CD4-positive, alpha-beta T cell treated with Interleukin-12 subunit alpha and Interleukin-12 subunit beta, for 1 hour (primary cell): Measurements from ENCODE around the gene KIAA0930.

Experiments used
- DNase-seq: peaks from one replicate; pipeline ENCODE4 v3.0.0-alpha.2; 2020

Gene KIAA0930

DNA sequence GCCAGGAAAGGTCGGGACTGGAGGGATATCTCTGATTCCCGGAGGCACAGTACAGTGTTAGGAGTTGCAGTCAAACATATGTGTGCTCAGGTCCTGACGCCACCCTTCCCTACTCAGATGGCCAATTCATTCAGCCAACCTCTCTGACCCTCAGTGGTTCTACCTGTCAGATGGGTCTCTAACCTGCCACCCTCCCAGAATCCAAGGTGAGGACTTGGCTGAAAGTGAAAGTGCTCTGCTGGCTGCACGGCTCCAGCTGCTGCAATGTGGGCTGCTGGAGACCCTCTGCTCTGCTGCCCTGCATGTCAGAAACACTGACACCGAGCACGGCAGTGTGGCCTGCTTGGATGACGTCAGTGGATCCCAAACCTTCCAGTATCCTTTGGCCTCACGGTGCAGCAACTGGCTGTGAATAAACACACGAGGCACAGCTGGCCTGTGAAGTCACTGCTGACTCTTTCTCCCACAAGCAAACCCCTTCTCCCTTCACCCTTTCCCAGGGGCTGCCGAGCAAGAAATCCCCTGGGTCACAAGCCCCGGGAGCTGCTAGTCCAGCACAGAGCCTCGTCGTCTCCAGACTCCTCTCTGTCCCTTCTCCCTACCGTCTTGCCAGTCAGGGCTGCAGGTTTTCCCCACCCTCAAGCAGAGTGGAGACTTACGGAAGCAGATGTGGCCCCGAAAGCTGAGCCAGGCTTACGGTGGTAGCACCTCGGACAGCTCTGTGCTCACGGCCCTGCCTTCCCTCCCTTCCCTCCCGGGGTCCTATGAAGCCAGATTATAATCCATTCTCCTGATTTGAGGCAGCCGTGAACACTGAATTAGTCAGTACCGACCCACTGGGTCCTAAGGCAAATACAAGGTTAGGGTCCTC lies 24.3 kb downstream of the KIAA0930 start:
- no peak for DNase-seq

DNA sequence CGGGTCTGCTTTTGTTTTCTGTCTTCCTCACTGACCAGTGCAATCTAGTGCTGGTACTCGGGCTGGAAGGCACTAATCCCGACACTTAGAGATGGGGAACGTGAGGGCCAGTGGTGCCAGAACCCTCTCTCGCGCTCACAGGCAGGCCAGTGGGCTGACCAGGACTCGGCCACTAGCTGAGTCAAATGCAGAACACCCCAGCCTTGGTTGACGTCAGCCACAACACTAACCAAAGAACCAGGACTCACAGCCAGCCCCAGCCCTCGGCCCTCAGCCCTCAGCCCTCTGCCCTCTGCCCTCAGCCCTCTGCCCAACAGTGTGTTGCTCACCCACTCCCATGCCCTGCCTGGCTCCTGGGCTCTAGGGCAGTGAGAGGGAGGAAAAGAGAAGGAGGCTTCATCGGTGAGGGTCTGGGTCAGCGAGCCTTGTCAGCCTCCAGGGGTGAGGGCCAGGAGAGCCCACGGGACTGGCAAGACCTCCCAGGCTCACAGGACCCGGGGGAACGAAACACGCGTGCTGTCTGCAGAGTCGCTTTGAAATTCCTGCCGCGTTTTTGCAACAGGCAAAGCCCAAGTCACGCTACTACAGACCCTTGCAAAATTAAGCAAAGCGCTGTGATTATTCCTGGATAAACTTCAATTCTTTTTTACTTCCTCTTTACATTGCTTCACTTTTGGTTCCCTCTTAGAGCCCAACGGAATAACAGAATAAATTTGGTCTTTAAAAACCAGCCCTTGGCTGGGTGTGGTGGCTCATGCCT lies 27.5 kb downstream of the KIAA0930 start:
- no peak for DNase-seq

DNA sequence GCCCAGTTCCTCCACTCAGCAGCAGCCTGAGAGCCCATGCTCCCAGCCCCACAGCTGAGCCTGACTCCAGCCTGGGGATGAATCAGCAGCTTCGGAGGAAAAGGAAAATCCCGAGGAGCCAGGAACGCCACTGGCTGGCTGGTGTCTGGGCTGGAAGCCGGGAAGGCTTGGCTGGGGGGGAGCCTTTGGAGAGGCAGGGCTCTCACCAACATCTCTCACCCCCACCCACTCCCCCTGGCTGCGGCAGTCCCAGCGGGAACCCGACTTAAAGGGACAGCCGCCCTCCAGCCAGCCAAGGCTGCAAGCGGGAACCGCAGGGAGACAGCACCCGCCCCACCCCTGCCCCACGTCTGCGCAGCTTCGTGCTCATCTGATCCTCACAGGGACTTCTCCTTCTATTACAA lies 28.4 kb downstream of the KIAA0930 start:
- no peak for DNase-seq

DNA sequence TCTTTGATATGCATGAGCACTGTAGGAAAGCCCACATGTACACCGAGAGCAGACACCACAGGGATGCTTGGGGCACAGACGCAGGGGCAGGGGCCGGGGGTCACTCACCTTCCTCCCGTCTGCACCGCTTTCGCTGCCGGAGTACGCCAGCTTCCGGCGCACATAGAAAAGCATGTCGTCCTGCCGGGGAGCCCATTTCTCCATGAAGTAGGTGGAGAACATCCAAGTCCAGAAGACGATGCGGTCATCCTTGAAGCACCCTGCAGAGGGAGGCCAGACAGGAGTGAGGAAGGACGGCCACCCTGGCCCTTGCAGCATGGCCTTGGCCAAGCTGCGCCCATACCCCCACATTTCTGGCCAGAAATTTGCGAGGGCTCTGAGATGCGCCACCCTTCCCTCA lies 28.8 kb downstream of the KIAA0930 start:
- no peak for DNase-seq

DNA sequence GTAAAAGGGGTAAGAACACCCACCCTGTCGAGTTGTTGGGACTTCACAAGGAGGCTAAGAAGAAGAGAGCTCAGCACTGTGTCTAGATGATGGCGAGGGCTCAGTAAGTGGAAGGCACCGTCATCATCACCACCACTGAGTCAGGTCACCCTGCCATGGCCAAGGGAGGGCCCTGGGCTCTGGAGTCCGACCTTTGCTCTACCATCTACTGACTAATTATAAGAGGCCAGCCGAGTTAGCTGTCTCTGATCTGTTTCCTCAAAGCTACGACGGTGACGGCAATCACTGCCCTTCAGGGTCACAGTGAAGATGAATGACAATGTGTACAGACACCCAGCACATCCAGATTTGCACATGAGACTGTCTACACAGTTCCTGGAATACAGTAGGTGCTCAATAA lies 29.3 kb downstream of the KIAA0930 start:
- DNase-seq = no peak

DNA sequence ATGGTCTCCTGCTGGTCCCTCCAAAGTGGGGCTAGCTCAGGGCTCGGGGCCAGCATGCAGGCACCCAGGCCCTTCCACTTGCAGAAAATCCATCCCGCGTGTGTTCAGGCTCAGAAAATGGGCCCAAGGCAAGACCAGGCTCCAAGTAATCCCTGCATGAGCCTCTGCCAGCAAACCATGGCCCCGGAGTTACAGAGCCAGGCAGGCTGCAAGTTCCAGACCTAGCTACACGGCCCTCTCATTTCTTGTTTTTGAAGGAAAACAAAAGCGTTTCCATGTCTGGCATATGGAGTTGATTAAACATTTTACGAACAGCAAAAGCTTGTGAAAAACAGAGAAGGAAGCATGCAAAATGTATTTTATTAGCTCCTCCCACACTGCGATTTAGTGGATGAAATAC lies 29.7 kb downstream of the KIAA0930 start:
- no peak for DNase-seq

DNA sequence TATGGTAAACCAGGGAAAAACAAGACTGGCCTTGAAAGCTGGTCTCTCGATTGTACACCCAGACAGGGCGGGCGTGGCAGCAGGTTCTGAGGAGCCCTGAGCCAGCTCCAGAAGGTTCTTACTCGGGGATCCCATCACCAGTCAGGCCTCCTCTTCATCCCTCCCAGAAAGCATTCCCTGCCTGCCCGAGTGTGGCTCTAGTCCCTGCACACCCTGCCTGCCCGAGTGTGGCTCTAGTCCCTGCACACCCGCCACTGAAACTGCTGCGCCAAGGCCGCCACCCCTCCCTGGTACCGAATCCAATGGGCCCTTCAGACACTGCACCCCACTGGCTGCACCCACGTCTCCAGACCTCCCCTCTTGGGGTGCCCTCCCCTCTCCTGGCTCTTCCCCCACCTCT lies 30.1 kb downstream of the KIAA0930 start:
- no peak for DNase-seq

DNA sequence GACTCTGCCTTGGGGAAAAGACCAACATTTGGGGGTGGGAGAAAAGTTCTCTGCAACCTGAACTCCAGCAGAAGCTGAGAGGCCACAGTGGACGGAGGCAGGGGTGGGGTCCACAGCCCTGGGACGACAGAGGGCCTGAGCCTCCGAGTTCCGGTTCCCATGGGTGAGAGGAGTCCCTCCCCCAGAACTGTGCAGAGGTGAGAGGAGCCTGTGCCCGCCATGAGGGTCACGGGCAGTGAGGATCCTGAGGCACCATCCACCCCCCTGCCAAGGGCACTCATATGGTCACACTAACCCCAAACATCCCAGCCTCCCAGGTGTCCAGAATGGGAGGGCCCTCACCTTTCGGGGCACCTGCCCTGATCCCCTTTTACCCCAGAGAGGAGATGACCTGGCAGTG lies 30.5 kb downstream of the KIAA0930 start:
- no peak for DNase-seq

DNA sequence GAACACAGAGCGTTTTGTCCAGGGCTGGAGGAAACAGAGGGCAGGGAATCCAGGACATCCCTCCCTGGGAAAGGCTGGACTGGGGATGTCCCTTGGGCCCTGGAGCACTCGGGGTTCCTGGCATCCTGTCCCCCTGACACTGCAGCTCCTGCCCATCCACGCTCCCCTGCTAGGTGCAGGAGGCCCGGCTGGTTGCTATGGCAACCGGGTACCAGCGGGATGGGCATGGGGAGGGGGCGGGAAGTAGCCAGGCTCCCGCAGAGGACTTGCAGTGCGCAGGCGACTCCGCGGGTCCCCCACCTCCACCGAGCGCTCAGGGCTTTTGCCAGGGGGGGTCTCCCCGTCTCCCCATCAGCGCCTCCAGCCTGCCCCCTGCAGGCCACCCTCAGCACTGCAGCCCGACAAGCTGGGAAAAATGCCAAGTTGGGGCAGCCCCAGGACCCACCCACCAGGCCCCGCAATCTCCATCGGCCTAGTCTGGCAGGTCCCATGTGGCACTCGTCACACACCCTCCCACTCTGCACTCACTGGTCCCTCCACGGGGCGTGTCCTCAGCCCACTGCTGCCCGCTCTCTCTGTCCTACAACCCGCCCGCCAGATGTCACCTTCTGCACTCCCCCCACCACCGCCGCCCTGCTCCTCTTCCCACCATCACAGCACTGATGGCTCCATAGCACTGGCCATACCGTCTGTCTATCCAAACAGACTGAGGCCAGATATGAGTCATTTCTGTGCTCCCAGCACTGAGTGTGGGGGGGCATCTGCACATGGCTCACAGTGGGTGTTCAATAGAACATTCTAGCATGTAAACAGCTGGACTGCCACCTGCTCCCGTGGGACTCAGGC lies 31.5 kb downstream of the KIAA0930 start:
- peak; percentile 30 for DNase-seq

DNA sequence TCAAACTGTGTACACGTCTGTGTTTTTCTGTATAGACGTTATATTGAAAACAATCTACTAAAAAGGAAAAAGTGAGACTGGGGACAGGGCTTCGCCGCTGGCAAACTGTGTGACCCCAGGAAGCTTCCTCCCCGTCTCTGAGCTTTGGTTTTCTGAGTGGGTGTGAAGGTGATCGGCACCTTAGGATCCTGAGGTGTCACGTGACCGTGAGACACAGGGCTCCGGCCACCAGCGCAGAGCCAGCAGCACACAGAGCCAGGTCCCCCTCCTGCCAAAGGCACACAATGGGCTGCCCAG lies 32.0 kb downstream of the KIAA0930 start:
- no peak for DNase-seq

DNA sequence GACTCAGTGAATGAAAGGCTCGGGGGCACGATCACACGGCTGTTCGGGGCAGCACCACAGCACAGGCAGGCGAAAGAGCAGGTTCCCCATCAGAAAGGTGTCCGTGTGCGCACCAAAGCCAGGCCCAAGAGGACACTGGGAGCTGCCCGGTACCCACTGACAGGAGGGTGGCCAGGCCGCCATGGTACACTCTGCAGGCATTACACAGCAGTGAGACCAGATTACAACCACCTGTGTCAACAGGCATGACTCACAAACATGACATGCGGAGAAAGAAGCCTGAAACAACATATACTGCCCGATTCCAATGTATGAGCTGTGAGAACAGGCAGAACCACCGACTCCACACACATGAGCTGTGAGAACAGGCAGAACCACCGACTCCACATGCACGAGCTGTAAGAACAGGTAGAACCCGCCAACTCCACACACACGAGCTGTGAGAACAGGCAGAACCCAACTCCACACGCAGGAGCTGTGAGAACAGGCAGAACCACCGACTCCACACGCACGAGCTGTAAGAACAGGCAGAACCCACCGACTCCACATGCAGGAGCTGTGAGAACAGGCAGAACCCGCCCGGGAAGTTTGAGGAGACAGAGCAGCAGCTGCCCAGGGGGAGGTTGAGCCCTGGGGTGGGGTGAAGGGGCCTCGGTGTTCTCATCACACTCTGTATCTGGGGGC lies 32.6 kb downstream of the KIAA0930 start:
- DNase-seq = no peak

DNA sequence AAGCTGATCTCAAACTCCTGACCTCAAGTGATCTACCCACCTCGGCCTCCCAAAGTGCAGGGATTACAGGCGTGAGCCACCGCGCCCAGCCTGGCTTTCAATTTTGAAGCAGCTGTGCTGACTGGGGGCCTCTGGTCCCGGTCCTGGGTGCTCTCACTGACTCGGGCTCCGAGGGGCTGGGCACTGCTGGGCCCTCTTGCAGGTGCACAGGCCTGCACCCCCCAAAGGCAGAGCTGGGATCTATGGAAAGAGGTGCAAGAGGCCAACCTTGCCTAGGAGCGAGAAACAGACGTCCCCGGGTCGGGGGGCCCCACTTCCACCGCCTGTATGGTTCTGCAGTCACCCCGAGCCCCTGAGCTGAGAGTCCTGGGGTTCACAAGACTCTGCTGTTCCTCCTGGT lies 33.2 kb downstream of the KIAA0930 start:
- DNase-seq = no peak

DNA sequence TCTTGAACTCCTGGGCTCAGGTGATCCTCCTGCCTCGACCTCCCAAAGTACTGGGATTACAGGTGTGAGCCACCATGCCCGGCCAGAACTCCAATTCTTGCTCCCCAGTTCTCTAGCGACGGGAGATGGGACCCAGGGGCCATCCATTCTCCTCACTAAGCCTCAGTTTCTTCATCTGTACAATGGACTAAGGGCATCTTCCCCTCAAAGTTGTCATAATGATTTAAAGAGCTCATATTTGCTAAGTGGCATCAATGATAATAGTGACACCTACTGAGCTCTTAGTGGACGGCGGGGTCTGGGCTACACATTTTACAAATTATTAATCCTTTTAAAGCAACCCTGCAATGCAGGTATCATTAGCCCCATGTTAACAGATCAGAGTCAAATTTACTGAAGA lies 34.5 kb downstream of the KIAA0930 start:
- DNase-seq = no peak

DNA sequence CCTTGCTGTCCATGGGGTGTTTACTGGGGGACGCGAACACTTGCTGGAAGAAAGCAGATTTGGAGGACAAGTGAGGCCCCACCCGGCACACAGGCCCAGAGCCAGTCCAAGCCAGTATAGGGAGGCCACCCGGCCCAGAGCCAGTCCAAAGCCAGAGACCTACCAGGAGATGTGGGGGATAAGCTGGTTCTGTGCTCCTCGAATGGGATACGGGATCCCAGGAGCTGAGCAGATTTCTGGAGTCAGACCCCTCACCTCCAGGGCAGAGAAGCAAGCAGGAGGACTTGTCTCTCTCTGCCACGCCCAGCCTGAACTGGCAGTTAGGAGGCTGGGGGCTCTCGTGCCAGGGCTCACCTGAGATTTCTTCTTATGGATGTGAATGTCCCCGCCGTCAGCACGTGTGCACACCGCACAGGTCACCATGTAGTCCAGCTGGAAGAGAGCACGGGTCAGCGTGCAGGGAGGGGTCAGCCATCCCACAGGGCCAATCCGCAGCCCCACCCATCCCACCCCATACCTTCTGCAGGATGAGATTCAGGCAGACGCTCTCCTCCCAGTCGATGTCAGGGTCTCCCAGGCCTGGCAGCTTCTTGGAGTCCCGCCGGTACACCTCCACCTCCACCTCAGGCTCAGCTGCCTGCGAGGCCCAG lies 35.3 kb downstream of the KIAA0930 start:
- no peak for DNase-seq

DNA sequence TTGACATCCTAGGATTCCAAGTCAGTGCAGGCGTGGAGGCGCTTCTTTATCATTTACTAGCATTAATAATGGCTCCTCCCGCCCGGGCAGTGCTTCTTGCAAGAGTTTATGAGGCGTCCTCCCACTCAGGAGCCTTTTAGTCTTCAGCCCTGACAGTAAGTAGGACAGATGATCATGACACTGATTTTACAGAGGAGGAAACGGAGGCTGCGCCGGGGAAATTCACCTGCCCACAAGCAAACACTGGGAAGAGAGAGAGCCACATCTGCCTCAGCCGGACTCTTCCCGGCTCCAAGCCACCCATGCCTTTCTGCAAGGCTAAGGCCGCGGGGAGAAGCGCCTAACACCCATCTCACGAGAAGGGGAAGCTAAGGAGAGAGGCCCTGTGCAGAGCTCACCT lies 35.9 kb downstream of the KIAA0930 start:
- DNase-seq = no peak

DNA sequence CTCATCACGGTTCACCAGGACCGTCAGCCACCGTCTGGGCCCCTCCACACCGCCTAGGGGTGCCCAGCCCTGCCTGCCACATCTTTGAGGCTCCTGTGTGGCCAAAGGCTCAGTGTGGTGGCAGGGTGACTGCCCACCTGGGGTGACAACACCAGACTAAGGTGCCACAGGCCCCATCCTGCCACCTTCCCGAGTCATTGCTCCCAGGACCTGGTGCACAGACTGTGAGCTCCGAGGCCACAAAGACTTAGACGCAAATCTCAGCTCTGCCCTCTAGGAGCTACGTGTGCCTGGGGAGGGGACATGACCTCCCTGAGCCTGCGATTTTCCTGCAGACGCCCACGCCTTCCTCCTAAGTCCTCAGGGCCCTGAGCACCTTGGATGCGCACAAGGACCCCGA lies 36.5 kb downstream of the KIAA0930 start:
- no peak for DNase-seq

DNA sequence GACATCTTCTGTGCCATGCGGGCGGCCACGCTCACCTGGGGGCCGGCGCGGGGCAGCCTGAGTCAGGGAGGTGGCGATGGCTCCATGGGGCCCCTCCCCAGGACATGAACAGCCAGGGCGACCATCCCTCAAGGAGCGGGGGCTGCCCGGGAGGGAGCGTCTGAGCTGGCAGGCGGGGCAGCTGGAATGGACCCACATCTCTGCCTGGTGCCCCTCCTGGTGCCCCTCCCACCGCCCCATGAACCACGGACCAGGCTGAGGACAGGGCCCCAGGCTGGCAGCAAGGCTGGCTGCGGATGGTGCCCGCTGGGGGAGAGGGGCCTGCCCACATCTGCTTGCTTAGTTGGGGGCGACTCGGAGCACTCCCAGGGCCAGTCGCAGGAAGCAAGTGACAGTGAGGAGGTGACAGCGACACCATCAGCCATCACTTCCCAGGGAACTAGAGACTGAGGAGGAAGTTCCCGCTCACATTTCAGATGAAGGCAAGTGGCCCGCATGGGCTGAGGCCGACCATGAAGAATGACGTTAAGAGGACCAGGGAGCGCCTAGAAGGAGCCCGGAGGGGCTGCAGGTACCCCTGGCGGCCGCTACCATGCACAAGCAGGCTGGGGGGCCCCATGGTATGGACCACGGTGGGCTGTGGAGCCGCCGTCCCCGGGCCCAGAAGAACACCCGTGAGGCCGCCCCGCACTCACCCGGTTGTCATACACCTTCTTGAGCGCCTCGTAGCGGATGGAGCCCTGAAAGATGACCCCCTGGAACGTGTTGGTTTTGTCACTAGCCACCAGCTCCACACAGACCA lies 37.3 kb downstream of the KIAA0930 start:
- no peak for DNase-seq

DNA sequence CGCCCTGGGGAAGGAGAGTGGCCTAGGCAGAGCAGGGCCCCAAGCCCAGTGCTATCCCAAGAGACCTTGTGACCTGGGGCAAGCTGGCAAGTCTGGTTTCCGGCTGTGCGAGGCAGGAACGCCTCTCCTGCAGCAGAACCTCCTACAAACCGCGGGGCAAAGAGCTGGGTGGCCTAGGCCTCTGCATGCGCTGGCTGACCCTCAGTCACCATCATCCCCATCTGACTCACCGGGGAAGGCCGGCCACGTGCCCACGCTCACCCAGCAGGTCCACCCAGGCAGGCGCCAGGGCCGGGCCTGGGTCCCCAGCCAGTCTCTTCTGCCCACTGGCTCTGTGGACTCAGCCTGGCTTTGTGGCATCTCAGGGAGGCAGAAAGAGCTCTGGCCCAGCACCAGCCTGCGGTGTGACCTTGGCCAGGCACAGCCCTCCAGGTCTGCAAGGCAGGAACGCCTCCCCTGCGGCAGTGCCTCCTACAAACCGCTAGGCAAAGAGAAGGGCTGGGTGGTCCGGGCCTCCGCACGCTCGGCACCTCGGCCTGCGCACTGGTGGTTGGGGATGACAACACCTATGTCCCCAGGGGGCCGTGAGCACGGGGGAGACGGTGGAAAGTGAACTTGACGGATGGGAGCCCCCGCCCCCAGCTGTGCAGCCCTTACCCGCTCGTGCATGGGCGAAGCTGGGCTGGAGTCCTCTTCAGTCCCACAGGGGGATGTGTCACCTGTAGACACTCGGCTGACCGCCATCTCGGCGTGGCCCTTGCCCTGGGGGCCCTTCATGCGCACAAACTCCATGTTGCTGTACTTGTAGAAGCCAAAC lies 38.2 kb downstream of the KIAA0930 start:
- DNase-seq = no peak

DNA sequence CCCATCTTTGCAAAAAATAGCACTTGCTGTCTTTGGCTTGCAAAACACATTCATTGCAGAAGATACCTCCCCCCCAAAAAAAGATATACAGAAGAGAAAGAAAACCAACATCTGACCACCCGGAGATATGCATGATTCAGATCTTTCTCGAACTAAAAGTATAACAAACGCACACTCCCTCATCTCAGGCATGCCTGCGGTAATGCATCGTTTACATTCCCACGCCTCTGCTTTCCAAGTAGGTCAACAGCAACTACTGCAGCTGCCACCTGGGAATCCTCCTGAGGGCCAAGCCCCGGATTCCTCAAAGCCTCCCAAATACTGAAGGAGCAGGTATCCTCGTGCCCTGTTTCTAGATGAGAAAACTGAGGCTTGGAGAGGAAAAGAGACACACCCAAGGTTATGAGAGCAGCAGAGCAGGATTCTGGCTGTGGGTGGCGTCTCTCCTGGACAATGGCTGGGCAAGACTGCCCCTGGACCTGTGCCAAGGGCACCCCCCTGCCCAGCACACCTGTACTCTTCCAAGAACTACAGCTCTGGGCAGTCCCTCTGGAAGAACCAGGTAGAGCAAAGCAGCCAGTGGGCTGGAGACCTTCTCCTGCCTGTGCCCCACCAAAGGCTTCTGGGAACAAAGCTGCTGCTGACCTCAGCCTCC lies 38.9 kb downstream of the KIAA0930 start:
- DNase-seq = no peak

DNA sequence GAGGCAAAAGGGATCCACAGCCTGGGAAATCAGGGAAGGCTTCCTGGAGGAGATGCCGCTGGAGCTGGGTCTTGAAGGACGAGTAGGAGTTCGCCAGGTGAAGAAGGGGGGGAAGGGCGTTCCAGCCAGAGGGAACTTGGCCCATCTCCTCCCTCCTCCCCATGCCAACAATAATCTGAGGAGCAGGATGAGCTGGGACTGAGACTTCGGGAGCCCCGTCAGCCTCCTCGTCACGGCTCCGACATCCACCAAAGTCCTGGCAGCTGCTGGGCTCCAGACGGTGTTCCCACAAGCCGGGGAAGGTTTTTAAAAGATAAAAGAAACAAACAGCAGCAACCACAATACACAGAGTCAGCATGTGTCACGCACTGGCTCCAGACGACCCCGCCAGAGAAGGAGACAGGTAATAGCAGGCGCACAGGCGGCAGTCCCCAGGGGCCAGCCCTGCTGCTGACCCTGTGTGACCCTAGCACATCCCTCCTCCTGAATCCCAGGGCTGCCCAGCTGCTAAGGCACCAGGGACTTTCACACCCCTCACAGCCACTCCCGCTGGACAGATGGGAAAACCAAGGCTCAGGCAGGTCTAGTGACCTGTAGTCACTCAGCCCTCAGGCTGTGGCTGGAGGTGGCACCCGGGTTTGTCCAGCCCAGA lies 39.7 kb downstream of the KIAA0930 start:
- no peak for DNase-seq
